Upper lobe of left lung (tissue), 4 donors: ENCODE results near the gene KCNC1.

Experiments
- CTCF ChIP-seq, 6 experiments: fragments of 450-650 bp in 4 of 6; fragments of 200-600 bp in 2 of 6; sonication (generic) in 2 of 6; IDR thresholded peaks; one replicate each; pipeline ENCODE4 v1.5.1; 2016 to 2019; ENCODE audit warnings: antibody characterized with exemption in 6 of 6
- POLR2A ChIP-seq, 4 donors: fragments of 450-650 bp; IDR thresholded peaks; one replicate each; pipeline ENCODE4 v1.5.1; 2016 to 2017; ENCODE audit warnings: antibody characterized with exemption in 4 of 4, mild to moderate bottlenecking in 2 of 4

GRCh38 chr11:17831228-17831627, 96.6 kb downstream of the KCNC1 start:
- TF ChIP-seq CTCF (IDR thresholded peaks at IDR 0.05), result no peak
- TF ChIP-seq POLR2A (IDR thresholded peaks at IDR 0.05), result no peak
